H54 (cell line): ENCODE measurements around the gene TOMM5.

ENCODE experiments used
- DNase-seq: peaks from one replicate; pipeline ENCODE4 v3.0.0; 2011; ENCODE audit warnings: low spot score, mixed read lengths; ENCODE audit not compliant: insufficient read length
- FAIRE-seq: peaks from 3 replicates; lab custom pipeline; 2011; peaks lifted over from hg19 to GRCh38; lab: Jason Lieb, UNC
- POLR2A ChIP-seq: IDR thresholded peaks from 2 replicates; pipeline ENCODE4 v1.6.1; 2011; ENCODE audit warnings: low read depth, mild to moderate bottlenecking, low read length

TOMM5 gene

DNA sequence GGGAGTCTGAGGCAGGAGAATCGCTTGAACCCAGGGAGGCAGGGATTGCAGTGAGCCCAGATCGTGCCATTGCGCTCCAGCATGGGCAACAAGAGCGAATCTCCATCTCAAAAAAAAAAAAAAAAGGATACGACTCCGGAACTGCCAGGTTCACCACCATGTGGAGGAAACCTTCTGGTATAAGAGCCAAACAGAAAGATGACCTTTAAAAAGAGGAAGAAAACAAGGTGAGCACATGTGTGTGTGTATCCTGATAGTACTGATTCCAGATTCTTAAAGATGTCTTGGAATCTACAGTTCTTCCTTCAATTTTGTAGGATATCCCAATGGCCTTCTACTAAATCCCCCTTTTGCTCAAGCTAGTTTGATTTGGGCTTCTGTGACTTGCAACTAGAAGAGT lies 49.9 kb downstream of the TOMM5 start:
- DNase-seq (no peak), FAIRE-seq (no peak)
- TF ChIP-seq POLR2A = no peak

DNA sequence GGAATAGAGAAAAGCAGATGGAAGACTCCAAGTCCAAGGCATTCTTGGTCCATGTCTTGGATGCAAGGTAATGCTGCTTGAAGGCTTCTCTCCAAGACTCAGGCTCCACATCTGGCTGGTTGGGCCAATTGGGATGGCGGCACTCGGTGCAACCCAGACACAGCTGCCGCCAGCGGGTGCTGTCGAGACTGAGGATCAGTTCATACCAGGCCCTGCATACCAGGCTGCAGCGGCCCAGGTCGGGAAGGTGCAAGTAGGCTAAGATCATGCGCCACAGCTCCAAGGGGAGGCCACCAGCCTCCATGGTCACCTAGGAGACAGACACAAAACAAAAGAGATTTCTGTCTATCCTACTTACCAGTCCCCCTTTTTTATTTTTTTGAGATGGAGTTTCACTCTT lies 50.9 kb downstream of the TOMM5 start:
- FAIRE-seq = no peak
- DNase-seq = no peak
- TF ChIP-seq POLR2A = no peak

DNA sequence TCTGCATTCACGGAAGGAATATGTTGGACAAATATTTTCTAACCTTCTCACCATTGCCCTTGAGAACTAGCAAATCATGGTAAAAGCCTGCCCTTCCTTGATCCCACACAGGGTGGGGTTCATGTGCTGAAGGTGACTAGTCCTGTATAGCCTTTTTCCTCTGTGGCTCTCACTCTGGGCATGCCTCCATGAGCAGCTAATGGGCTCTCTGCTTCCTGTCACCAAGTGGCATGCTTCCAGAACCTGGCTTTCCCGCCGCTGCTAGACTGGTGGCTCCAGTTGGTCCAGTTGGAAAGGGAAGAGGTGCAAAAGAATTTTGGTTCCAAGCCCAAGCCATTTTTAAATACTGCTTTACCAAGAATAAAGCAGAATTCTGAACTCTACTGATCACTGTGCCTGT lies 51.8 kb downstream of the TOMM5 start:
- no peak for FAIRE-seq
- no peak for TF ChIP-seq POLR2A
- DNase-seq = no peak

DNA sequence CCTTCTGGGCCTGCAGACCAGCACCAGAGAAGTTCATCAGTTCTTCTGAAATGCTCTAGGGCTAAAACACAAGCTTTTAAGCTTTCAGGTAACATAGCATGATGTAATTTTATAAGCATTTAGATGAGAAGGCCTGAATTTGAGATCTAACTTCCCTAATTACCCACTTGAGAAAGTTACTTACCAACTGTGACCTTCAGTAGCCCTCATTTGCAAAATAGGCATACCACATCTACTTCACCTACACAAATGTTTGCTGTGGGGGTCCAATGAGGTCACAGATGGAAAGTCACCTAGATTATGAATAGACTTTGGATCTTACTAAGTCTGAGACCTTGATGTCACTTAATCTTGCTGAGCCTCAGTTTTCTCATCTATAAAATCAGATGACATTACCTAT lies 52.8 kb downstream of the TOMM5 start:
- no peak for DNase-seq
- no peak for FAIRE-seq
- TF ChIP-seq POLR2A = no peak
